H1 (cell line): Measurements from ENCODE around the gene PHYH. TPM values are rescaled to one million over a fixed set of nuclear protein-coding genes. Genes with fewer than 3 reads are reported as not detected.

Source experiments
- CTCF ChIA-PET: fragments of 300-600 bp; sonication (Branson Sonifier 250); formaldehyde crosslinking; loops from one replicate; lab custom pipeline; 2021; ENCODE audit not compliant: partially characterized antibody; lab: Charles Lee
- POLR2A ChIA-PET: fragments of 300-600 bp; sonication (Branson Sonifier 250); formaldehyde crosslinking; loops from one replicate; lab custom pipeline; 2021; ENCODE audit warnings: inconsistent platforms; ENCODE audit not compliant: partially characterized antibody; lab: Charles Lee
- DNase-seq, 2 experiments: peaks; one replicate each; pipeline versions ENCODE4 v3.0.0 to v3.0.0-alpha.2; 2010 to 2022; ENCODE audit warnings: low spot score in 2 of 2, low read depth in 1 of 2, mixed read lengths in 1 of 2
- FAIRE-seq: peaks from 2 replicates; lab custom pipeline; 2011; peaks lifted over from hg19 to GRCh38; lab: Jason Lieb, UNC
- H2AFZ ChIP-seq: 2 replicates; pipeline ENCODE4 v1.8.1; 2012; ENCODE audit warnings: low read length, inconsistent platforms
- H2AK5ac ChIP-seq: 2 replicates; pipeline ENCODE4 v1.6.1; 2013; ENCODE audit warnings: low read depth, low read length
- H2BK120ac ChIP-seq: replicated peaks from 2 replicates; pipeline ENCODE3; 2013; ENCODE audit warnings: low read depth, low read length, inconsistent platforms
- H2BK12ac ChIP-seq: 2 replicates; pipeline ENCODE4 v1.6.1; 2013; ENCODE audit warnings: low read depth, low read length
- H2BK15ac ChIP-seq: 2 replicates; pipeline ENCODE4 v1.6.1; 2013; ENCODE audit warnings: low read length
- H2BK20ac ChIP-seq: 2 replicates; pipeline ENCODE4 v1.6.1; 2013; ENCODE audit warnings: low read length
- H2BK5ac ChIP-seq: 2 replicates; pipeline ENCODE4 v1.6.1; 2013; ENCODE audit warnings: low read depth, low read length
- H3K14ac ChIP-seq: 2 replicates; pipeline ENCODE4 v1.6.1; 2013; ENCODE audit warnings: inconsistent platforms; ENCODE audit not compliant: insufficient read length
- H3K18ac ChIP-seq: 2 replicates; pipeline ENCODE4 v1.6.1; 2013; ENCODE audit warnings: low read length; ENCODE audit errors: extremely low read depth
- H3K23ac ChIP-seq: 2 replicates; pipeline ENCODE4 v1.6.1; 2013; ENCODE audit warnings: inconsistent platforms; ENCODE audit not compliant: insufficient read length
- H3K23me2 ChIP-seq: 2 replicates; pipeline ENCODE4 v1.6.1; 2013; ENCODE audit warnings: low read depth, low read length
- H3K27ac ChIP-seq: 2 replicates; pipeline ENCODE4 v1.6.1; 2011; ENCODE audit warnings: low read depth, low read length, inconsistent platforms
- H3K27me3 ChIP-seq, 4 experiments: replicated peaks in 1 of 4; 1 replicate in 1 of 4; 2 replicates in 3 of 4; pipeline versions ENCODE4 v1.6.1 to v1.8.1; 2011 to 2013; ENCODE audit warnings: low read length in 3 of 4, mild to moderate bottlenecking in 3 of 4, inconsistent platforms in 2 of 4, mixed read lengths in 2 of 4, moderate library complexity in 1 of 4; ENCODE audit not compliant: control insufficient read depth in 3 of 4, insufficient read depth in 3 of 4; ENCODE audit errors: extremely low read depth in 1 of 4
- H3K36me3 ChIP-seq, 4 experiments: 2 replicates each; pipeline versions ENCODE4 v1.6.1 to v1.8.1; 2011 to 2013; ENCODE audit warnings: mild to moderate bottlenecking in 4 of 4, low read length in 3 of 4, moderate library complexity in 2 of 4, control low read depth in 1 of 4, inconsistent platforms in 1 of 4; ENCODE audit not compliant: insufficient read depth in 4 of 4, control insufficient read depth in 2 of 4
- H3K4ac ChIP-seq: replicated peaks from 2 replicates; pipeline ENCODE3; 2013; ENCODE audit warnings: low read length, low read depth, mixed read lengths, inconsistent platforms; ENCODE audit not compliant: insufficient read length
- H3K4me1 ChIP-seq, 4 experiments: replicated peaks in 1 of 4; 1 replicate in 1 of 4; 2 replicates in 3 of 4; pipeline versions ENCODE4 v1.6.1 to v1.8.1; 2011 to 2013; ENCODE audit warnings: low read length in 3 of 4, inconsistent platforms in 2 of 4, mixed read lengths in 1 of 4; ENCODE audit not compliant: insufficient read depth in 4 of 4, control insufficient read depth in 3 of 4
- H3K4me2 ChIP-seq, 2 experiments: 2 replicates each; pipeline versions ENCODE4 v1.6.1 to v1.8.1; 2011 to 2013; ENCODE audit warnings: low read depth in 2 of 2, low read length in 2 of 2, control low read depth in 1 of 2, inconsistent platforms in 1 of 2, mild to moderate bottlenecking in 1 of 2; ENCODE audit not compliant: insufficient read depth in 1 of 2
- H3K4me3 ChIP-seq, 4 experiments: fragments of 200-600, 300-600 bp in 1 of 4; sonication (generic), shearing (Covaris generic), sonication (Bioruptor Twin) in 1 of 4; 2 replicates each; pipeline versions ENCODE4 v1.5.1 to v1.8.1; 2011 to 2016; ENCODE audit warnings: low read length in 4 of 4, low read depth in 3 of 4, control low read depth in 2 of 4, inconsistent platforms in 2 of 4, mild to moderate bottlenecking in 2 of 4, mixed read lengths in 1 of 4, moderate library complexity in 1 of 4; ENCODE audit not compliant: insufficient read depth in 2 of 4; ENCODE audit errors: extremely low read depth in 1 of 4
- H3K56ac ChIP-seq: replicated peaks from 2 replicates; pipeline ENCODE3; 2013; ENCODE audit warnings: low read depth, mild to moderate bottlenecking, mixed read lengths, low read length, inconsistent platforms; ENCODE audit not compliant: insufficient read length
- H3K79me1 ChIP-seq: 2 replicates; pipeline ENCODE4 v1.6.1; 2013; ENCODE audit warnings: low read depth, low read length, control low read depth
- H3K79me2 ChIP-seq, 2 experiments: 2 replicates each; pipeline versions ENCODE4 v1.6.1 to v1.8.1; 2012 to 2013; ENCODE audit warnings: low read length in 2 of 2, mild to moderate bottlenecking in 2 of 2, inconsistent platforms in 1 of 2; ENCODE audit not compliant: insufficient read depth in 2 of 2, control insufficient read depth in 1 of 2
- H3K9ac ChIP-seq, 4 experiments: replicated peaks in 1 of 4; 1 replicate in 1 of 4; 2 replicates in 3 of 4; pipeline versions ENCODE4 v1.6.1 to v1.8.1; 2011 to 2013; ENCODE audit warnings: low read depth in 3 of 4, low read length in 3 of 4, control low read depth in 2 of 4, mild to moderate bottlenecking in 2 of 4, moderate library complexity in 2 of 4, inconsistent platforms in 1 of 4; ENCODE audit errors: extremely low read depth in 1 of 4
- H3K9me3 ChIP-seq, 2 experiments: 2 replicates each; pipeline versions ENCODE4 v1.6.1 to v1.8.1; 2012 to 2013; ENCODE audit warnings: mild to moderate bottlenecking in 2 of 2, moderate library complexity in 2 of 2, control low read depth in 1 of 2, inconsistent platforms in 1 of 2, low read depth in 1 of 2, low read length in 1 of 2, mixed read lengths in 1 of 2; ENCODE audit not compliant: insufficient read depth in 2 of 2
- H4K20me1 ChIP-seq, 2 experiments: replicated peaks in 1 of 2; 2 replicates each; pipeline versions ENCODE3 to v1.8.1; 2011 to 2013; ENCODE audit warnings: inconsistent platforms in 2 of 2, low read length in 2 of 2, mild to moderate bottlenecking in 1 of 2; ENCODE audit not compliant: insufficient read depth in 2 of 2, control insufficient read depth in 1 of 2
- H4K5ac ChIP-seq: 2 replicates; pipeline ENCODE4 v1.6.1; 2013; ENCODE audit warnings: low read length, low read depth, mixed read lengths, inconsistent platforms; ENCODE audit not compliant: insufficient read length
- H4K8ac ChIP-seq: 2 replicates; pipeline ENCODE4 v1.8.0; 2013; ENCODE audit warnings: mild to moderate bottlenecking, moderate library complexity, low read length, inconsistent platforms; ENCODE audit not compliant: insufficient read depth; ENCODE audit errors: extremely low read depth
- H4K91ac ChIP-seq: replicated peaks from 2 replicates; pipeline ENCODE3; 2013; ENCODE audit warnings: low read length, mixed read lengths, inconsistent platforms; ENCODE audit not compliant: insufficient read length
- CREB1 ChIP-seq: IDR thresholded peaks from 2 replicates; pipeline ENCODE4 v1.6.1; 2012; ENCODE audit warnings: inconsistent platforms
- CTBP2 ChIP-seq: IDR thresholded peaks from 2 replicates; pipeline ENCODE4 v1.7.0; 2011; ENCODE audit warnings: borderline replicate concordance, mild to moderate bottlenecking, moderate library complexity, mixed read lengths, low read length; ENCODE audit not compliant: insufficient read depth, insufficient read length
- SIN3A ChIP-seq, 2 experiments: IDR thresholded peaks in 1 of 2; conservative IDR thresholded peaks in 1 of 2; 2 replicates each; pipeline ENCODE4 v1.6.1; 2011 to 2012; ENCODE audit warnings: low read length in 2 of 2, improper control_type of control experiment in 1 of 2, low read depth in 1 of 2, mild to moderate bottlenecking in 1 of 2
- WGBS, 2 experiments: shearing (Covaris generic) in 1 of 2; methylation state at CpG; one replicate each; pipeline versions ENCODE4 v1.1.6 to v1.1.7; 2013 to 2015; ENCODE audit warnings: low lambda C conversion rate in 2 of 2, mixed read lengths in 2 of 2, inconsistent platforms in 1 of 2, low coverage in 1 of 2, missing lambda C conversion rate in 1 of 2; ENCODE audit not compliant: insufficient replicate concordance in 2 of 2, insufficient coverage in 1 of 2, insufficient read length in 1 of 2; ENCODE audit errors: extremely low coverage in 1 of 2, missing lambda C conversion rate in 1 of 2; 5-methylcytosine and 5-hydroxymethylcytosine counted together
- polyA plus RNA-seq, 7 experiments: library from polyadenylated mRNA; depleted of rRNA in 3 of 7; stranded (reverse) in 5 of 7; unstranded in 2 of 7; fragments of >200 nt in 5 of 7; fragments of 200-250 nt in 2 of 7; gene quantifications; 1 replicate in 5 of 7; 2 replicates in 1 of 7; 4 replicates in 1 of 7; pipeline versions ENCODE4 v1.2.1 to v1.2.3, GENCODE V29; 2011 to 2013; ENCODE audit warnings: missing spikeins in 2 of 7, mixed read lengths in 2 of 7
- total RNA-seq: library from RNA; stranded (reverse); fragmentation: NEBNext Ultra II Directional; extraction: Animal tissue kit (Norgen Biotek cat#: 25700); gene quantifications from 2 replicates; pipeline ENCODE4 v1.2.1, GENCODE V29; 2021
- TF ChIP-seq, protein P1 (sequence below): IDR thresholded peaks from 2 replicates; pipeline ENCODE4 v1.6.1; 2012; ENCODE audit warnings: low read length, inconsistent platforms

The PHYH gene
- total and polyA plus RNA-seq, 2 of the 8 experiments (the other 6 are each of a cell fraction or from before 2014, with no cell fraction given): 22.0 to 22.7 TPM

GRCh38 chr10:13233358-13233757 lies 66.5 kb downstream of the PHYH start:
- no peak for DNase-seq
- Histone ChIP-seq H4K5ac (no peak overlapping the region), H3K14ac (no peak overlapping the region), H3K4me1 (peaks cover 4 to 20% (median 10%) of the 10 kb centered on the region in 4 experiments), H2AK5ac (no peak overlapping the region), H2AFZ (no peak overlapping the region), H2BK5ac (no peak overlapping the region)
- POLR2A ChIA-PET: no interaction called here
- WGBS, 2 experiments: 44% methylated on average over 13 of the region's 14 CpGs; no CpG with 5 or more reads in 1 of the 2 experiments
- TF ChIP-seq SIN3A (conservative IDR thresholded peaks at IDR 0.05 in 1 of 2, IDR thresholded peaks at IDR 0.05 in 1 of 2; ENCODE audit: low read depth in 1 of 2, low read length in 2 of 2) (no peak), CTBP2 (no peak), CREB1 (no peak)
- TF ChIP-seq, protein P1, sequence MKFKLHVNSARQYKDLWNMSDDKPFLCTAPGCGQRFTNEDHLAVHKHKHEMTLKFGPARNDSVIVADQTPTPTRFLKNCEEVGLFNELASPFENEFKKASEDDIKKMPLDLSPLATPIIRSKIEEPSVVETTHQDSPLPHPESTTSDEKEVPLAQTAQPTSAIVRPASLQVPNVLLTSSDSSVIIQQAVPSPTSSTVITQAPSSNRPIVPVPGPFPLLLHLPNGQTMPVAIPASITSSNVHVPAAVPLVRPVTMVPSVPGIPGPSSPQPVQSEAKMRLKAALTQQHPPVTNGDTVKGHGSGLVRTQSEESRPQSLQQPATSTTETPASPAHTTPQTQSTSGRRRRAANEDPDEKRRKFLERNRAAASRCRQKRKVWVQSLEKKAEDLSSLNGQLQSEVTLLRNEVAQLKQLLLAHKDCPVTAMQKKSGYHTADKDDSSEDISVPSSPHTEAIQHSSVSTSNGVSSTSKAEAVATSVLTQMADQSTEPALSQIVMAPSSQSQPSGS: no peak
- TF ChIP-seq, all 59 proteins: peak for 0
- Histone ChIP-seq H4K20me1 (no peaks in the 10 kb centered on the region), H3K27me3 (no peaks in the 10 kb centered on the region), H2BK20ac (no peak overlapping the region), H3K9me3 (no peaks in the 10 kb centered on the region), H3K18ac (no peak overlapping the region), H2BK15ac (no peak overlapping the region), H3K4me2 (peak overlapping the region; percentile 55 to 56; a peak in 3 of 4 replicates), H3K9ac (no peak overlapping the region), H2BK120ac (no peak overlapping the region), H4K8ac (no peak overlapping the region), H3K56ac (no peak overlapping the region), H3K4ac (no peak overlapping the region), H3K23me2 (peaks cover 2% of the 10 kb centered on the region; the same call in 1 of the 2 replicates), H3K79me2 (no peaks in the 10 kb centered on the region), H4K91ac (no peak overlapping the region), H3K4me3 (no peak overlapping the region; a peak in 1 of 8 replicates), H3K79me1 (no peaks in the 10 kb centered on the region), H3K27ac (no peak overlapping the region), H3K23ac (no peak overlapping the region), H3K36me3 (no peaks in the 10 kb centered on the region), H2BK12ac (0 out of 2 replicates have a peak overlapping the region, but pooled peaks have one; percentile 39)
- FAIRE-seq: no peak
- CTCF ChIA-PET: interaction anchor here (1.5 kb wide), 1 partner anchor 303 kb away, joined by 3 read pairs; no protein-coding TSS in a partner anchor
